H1 (cell line): ENCODE data around the gene SLC25A26.

Experiments used
- CHD2 ChIP-seq: IDR thresholded peaks from 2 replicates; pipeline ENCODE4 v1.6.1; 2012; ENCODE audit warnings: low read length, improper control_type of control experiment
- CTCF ChIP-seq, 3 experiments: IDR thresholded peaks; 1 replicate in 2 of 3; 2 replicates in 1 of 3; pipeline versions ENCODE4 v1.5.1 to v1.6.1; 2011; ENCODE audit warnings: low read length in 3 of 3, mild to moderate bottlenecking in 3 of 3, inconsistent platforms in 2 of 3, low read depth in 1 of 3, moderate library complexity in 1 of 3; ENCODE audit not compliant: insufficient read depth in 1 of 3; ENCODE audit errors: control extremely low read depth in 1 of 3
- EP300 ChIP-seq, 2 experiments: IDR thresholded peaks; 1 replicate in 1 of 2; 2 replicates in 1 of 2; pipeline ENCODE4 v1.6.1; 2011 to 2012; ENCODE audit warnings: low read depth in 2 of 2, low read length in 2 of 2, mild to moderate bottlenecking in 2 of 2, borderline replicate concordance in 1 of 2, inconsistent platforms in 1 of 2, moderate library complexity in 1 of 2
- EZH2 ChIP-seq: fragments of 200-600 bp; sonication (generic); IDR thresholded peaks from 2 replicates; pipeline ENCODE4 v1.7.1; 2012; ENCODE audit warnings: low read depth, mild to moderate bottlenecking, moderate library complexity, low read length, inconsistent platforms; ENCODE audit not compliant: severe bottlenecking
- MAFK ChIP-seq: IDR thresholded peaks from 2 replicates; pipeline ENCODE4 v1.6.1; 2012; ENCODE audit warnings: low read depth, mild to moderate bottlenecking, improper control_type of control experiment, low read length
- NANOG ChIP-seq: IDR thresholded peaks from 2 replicates; pipeline ENCODE4 v1.6.1; 2011; ENCODE audit warnings: low read length, low read depth, mild to moderate bottlenecking, inconsistent platforms; ENCODE audit not compliant: insufficient read depth, poor library complexity, severe bottlenecking
- POLR2A ChIP-seq, 2 experiments: IDR thresholded peaks; 1 replicate in 1 of 2; 2 replicates in 1 of 2; pipeline ENCODE4 v1.6.1; 2011; ENCODE audit warnings: low read depth in 2 of 2, low read length in 2 of 2, mild to moderate bottlenecking in 2 of 2; ENCODE audit errors: control extremely low read depth in 1 of 2
- POLR2AphosphoS5 ChIP-seq: IDR thresholded peaks from 2 replicates; pipeline ENCODE4 v1.6.1; 2011; ENCODE audit warnings: low read depth, low read length
- SIN3A ChIP-seq, 2 experiments: IDR thresholded peaks in 1 of 2; conservative IDR thresholded peaks in 1 of 2; 2 replicates each; pipeline ENCODE4 v1.6.1; 2011 to 2012; ENCODE audit warnings: low read length in 2 of 2, improper control_type of control experiment in 1 of 2, low read depth in 1 of 2, mild to moderate bottlenecking in 1 of 2
- SIRT6 ChIP-seq: IDR thresholded peaks from one replicate; pipeline ENCODE4 v1.7.1; 2012; ENCODE audit warnings: low read length, inconsistent platforms
- TAF1 ChIP-seq: IDR thresholded peaks from 2 replicates; pipeline ENCODE4 v1.6.1; 2011; ENCODE audit warnings: mild to moderate bottlenecking, low read depth, low read length
- TBP ChIP-seq: IDR thresholded peaks from 2 replicates; pipeline ENCODE4 v1.6.1; 2011; ENCODE audit warnings: low read depth, low read length, improper control_type of control experiment

DNA sequence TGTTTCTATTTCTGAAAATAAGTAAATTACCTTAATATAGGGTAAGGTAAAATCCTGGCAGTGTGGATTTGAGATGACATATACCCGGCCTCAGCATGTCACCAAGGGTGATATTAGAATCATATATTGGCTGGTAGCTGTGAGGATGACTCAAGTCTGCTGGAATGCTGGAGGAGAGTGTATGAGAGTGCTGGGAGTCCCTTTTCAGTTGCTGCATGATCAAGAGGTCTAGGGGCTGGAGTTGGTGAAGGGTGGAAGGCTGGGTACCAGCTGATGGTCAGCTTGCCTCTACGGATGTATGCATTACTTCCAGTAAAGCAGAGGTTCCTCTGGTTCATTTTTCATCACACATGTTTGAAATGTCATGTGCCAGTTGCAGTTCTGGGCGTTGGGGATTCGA lies 40.6 kb downstream of the SLC25A26 start:
- TF ChIP-seq CTCF (IDR thresholded peaks at IDR 0.05; ENCODE audit: control extremely low read depth in 1 of 3, insufficient read depth in 1 of 3, low read depth in 1 of 3, low read length in 3 of 3) (no peak), POLR2A (IDR thresholded peaks at IDR 0.05; ENCODE audit: control extremely low read depth in 1 of 2, low read depth in 2 of 2, low read length in 2 of 2) (no peak), TAF1 (no peak), SIRT6 (no peak), MAFK (no peak), EZH2 (no peak), SIN3A (conservative IDR thresholded peaks at IDR 0.05 in 1 of 2, IDR thresholded peaks at IDR 0.05 in 1 of 2; ENCODE audit: low read depth in 1 of 2, low read length in 2 of 2) (no peak), POLR2AphosphoS5 (no peak), CHD2 (no peak), NANOG (no peak), EP300 (IDR thresholded peaks at IDR 0.05; ENCODE audit: borderline replicate concordance in 1 of 2, low read depth in 2 of 2, low read length in 2 of 2) (no peak), TBP (no peak)
